Stomach smooth muscle (tissue), 2 donors: Measurements from ENCODE around the gene IL17B.

Experiments used
- H3K27ac ChIP-seq: one replicate; pipeline ENCODE4 v1.7.0; 2013; ENCODE audit warnings: mild to moderate bottlenecking, low read length, inconsistent platforms
- H3K27me3 ChIP-seq, 2 donors: one replicate each; pipeline ENCODE4 v1.7.0; 2013; ENCODE audit warnings: low read length in 2 of 2; ENCODE audit not compliant: insufficient read depth in 2 of 2, control insufficient read depth in 1 of 2
- H3K36me3 ChIP-seq, 2 donors: one replicate each; pipeline ENCODE4 v1.7.0; 2013; ENCODE audit warnings: low read length in 2 of 2; ENCODE audit not compliant: control insufficient read depth in 2 of 2, insufficient read depth in 2 of 2
- H3K4me1 ChIP-seq: one replicate; pipeline ENCODE4 v1.7.0; 2013; ENCODE audit warnings: low read length; ENCODE audit not compliant: control insufficient read depth, insufficient read depth
- H3K4me3 ChIP-seq, 2 donors: one replicate each; pipeline ENCODE4 v1.7.0; 2013; ENCODE audit warnings: low read length in 2 of 2
- H3K9ac ChIP-seq, 2 donors: one replicate each; pipeline ENCODE4 v1.7.0; 2013; ENCODE audit warnings: low read length in 2 of 2, mild to moderate bottlenecking in 1 of 2
- H3K9me3 ChIP-seq, 2 donors: one replicate each; pipeline ENCODE4 v1.7.0; 2013; ENCODE audit warnings: low read length in 2 of 2; ENCODE audit not compliant: control insufficient read depth in 2 of 2
- donor health status: healthy.
- donor health status: Pancreatic carcinoma.

Gene IL17B, protein sequence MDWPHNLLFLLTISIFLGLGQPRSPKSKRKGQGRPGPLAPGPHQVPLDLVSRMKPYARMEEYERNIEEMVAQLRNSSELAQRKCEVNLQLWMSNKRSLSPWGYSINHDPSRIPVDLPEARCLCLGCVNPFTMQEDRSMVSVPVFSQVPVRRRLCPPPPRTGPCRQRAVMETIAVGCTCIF

DNA sequence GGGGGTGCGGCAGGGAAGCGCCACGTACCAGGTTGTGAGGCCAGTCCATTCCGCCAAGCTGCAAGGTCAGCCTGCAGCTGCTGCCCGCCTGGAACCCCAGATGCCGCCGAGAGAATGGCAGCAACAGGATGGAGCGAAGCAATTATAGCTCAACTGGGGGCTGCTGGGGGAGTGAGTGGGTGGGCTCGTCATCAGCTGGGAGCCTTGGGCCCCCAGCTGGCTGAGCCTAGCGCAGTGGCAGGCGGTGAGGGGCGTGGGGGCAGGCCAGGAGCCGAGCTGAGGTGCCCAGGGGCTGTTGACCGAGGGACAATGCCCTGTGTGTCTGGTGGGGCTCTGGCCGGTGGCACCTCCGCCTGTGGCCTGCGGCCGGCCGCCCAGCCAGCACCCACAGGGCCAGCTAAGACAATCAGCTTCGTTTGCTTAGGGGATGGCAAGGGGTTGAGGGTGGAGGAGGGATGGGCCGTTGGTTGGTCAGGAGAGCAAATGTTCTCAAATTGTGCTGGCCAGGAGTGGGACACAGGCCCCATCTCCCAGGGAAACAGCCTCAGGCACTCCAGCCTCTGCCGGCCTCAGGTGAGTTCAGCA is at the start of gene IL17B:
TSS of gene IL17B (minus strand) at position 116 of the 585 bp plus-strand sequence. CDS start at position 49, 67 bp downstream.
- H3K9me3 ChIP-seq, result no peaks in the 10 kb centered on the region
- peak within 1 kb of the TSS; percentile 99 for H3K27ac ChIP-seq
- peaks cover 67% of the 10 kb centered on the region for H3K4me1 ChIP-seq
- H3K27me3 ChIP-seq, result no peaks in the 10 kb centered on the region
- peak within 1 kb of the TSS; percentile 68 to 75 for H3K9ac ChIP-seq
- H3K36me3 ChIP-seq, result no peaks in the 10 kb centered on the region
- peak within 1 kb of the TSS; percentile 13 to 35 for H3K4me3 ChIP-seq

DNA sequence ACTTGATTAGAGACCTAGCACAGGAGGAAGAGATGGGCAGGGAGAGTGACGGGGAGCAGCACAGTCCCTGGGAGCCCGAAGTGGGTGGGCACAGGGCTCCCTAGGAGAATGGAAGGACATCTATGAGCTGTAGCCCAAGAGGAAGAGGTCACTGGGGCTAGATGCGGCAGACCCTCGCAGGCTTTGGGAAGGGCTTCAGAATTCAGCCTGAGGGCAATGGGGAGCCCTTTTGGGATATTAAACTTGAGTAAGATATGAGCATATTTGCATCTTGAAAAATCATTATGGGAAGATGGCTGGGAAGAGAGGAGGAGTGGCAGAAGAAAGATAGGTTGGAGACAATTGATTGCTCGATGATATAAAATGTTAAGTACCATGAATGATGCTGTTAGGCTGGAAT is 48.9 kb upstream of the IL17B start:
- Histone ChIP-seq H3K36me3 (peaks cover 71 to 79% of the 10 kb centered on the region in 2 donors), H3K9me3 (no peaks in the 10 kb centered on the region), H3K27ac (peak overlapping the region; percentile 100), H3K9ac (no peak overlapping the region), H3K4me1 (peaks cover 43% of the 10 kb centered on the region), H3K27me3 (no peaks in the 10 kb centered on the region), H3K4me3 (no peak overlapping the region)

DNA sequence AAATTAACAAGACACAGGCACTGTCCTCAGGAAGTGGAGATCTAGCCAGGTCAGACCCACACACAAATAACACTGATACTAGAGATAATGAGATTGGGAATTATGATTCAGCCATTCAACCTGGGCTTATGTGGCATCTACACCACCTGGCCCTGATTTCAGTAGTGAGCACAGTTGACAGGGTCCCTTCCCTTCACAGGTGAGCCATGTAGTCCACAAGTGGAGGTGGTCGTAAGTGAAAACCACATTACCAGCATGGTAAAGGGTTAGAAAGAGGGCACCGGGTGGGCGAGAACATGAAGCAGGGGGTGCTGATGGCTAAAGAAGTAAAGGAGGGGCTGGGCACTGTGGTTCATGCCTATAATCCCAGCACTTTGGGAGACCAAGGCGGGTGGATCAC is 48.3 kb upstream of the IL17B start:
- H3K4me3 ChIP-seq, result no peak overlapping the region
- peaks cover 49% of the 10 kb centered on the region for H3K4me1 ChIP-seq

DNA sequence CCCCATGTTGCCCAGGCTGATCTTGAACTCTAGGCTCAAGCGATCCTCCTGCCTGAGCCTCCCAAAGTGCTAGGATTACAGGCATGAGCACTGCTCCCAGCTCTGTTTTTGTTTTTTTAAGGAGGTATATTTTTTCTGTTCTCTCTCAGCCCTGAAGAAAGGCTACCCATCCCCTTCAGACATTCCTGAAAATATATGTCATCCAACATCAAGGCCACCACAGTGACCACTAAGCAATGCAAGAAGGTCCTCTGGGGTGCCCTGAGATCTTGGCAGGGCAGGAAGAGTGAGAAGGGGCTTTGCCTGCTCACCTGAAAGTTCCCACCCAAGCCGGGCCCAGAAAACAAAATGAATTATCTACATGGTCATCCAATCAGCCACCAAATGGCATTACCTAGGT is 47.8 kb upstream of the IL17B start:
- Histone ChIP-seq H3K4me1 (peaks cover 54% of the 10 kb centered on the region), H3K27me3 (no peaks in the 10 kb centered on the region), H3K9ac (peak overlapping the region; percentile 8 to 47), H3K27ac (peak overlapping the region; percentile 100), H3K9me3 (no peaks in the 10 kb centered on the region), H3K36me3 (peaks cover 80 to 87% of the 10 kb centered on the region in 2 donors), H3K4me3 (no peak overlapping the region)

More for the DNA sequence above, 48.3 kb upstream of the IL17B start:
- Histone ChIP-seq H3K9me3 (no peaks in the 10 kb centered on the region), H3K36me3 (peaks cover 76 to 83% of the 10 kb centered on the region in 2 donors), H3K27me3 (no peaks in the 10 kb centered on the region), H3K9ac (peak overlapping the region; percentile 8 to 47), H3K27ac (peak overlapping the region; percentile 100)

DNA sequence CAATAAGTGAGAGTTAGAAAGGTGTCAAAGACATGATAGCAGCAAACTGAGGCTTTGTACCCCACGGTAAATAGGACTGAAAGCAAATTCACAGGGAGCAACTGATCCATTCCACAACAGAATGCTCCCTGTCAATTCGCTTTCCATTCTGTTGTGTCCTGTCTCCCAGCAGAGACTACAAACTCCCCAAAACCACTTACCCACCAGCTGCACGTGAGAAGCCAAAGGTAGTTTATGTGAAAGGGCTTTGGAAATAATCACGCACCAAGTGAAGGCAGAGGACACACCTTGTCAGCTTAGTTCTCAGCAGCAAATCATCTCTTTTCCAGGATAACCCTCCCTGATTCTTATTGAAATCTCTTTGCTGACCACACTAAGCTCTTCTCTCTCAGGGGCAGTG is 46.6 kb upstream of the IL17B start:
- Histone ChIP-seq H3K4me1 (peaks cover 63% of the 10 kb centered on the region), H3K36me3 (peaks cover 88 to 92% of the 10 kb centered on the region in 2 donors), H3K27me3 (no peaks in the 10 kb centered on the region), H3K27ac (peak overlapping the region; percentile 100), H3K9ac (peak overlapping the region in 1 of 2 donors; percentile 51), H3K9me3 (no peaks in the 10 kb centered on the region), H3K4me3 (peak overlapping the region in 1 of 2 donors; percentile 8)

DNA sequence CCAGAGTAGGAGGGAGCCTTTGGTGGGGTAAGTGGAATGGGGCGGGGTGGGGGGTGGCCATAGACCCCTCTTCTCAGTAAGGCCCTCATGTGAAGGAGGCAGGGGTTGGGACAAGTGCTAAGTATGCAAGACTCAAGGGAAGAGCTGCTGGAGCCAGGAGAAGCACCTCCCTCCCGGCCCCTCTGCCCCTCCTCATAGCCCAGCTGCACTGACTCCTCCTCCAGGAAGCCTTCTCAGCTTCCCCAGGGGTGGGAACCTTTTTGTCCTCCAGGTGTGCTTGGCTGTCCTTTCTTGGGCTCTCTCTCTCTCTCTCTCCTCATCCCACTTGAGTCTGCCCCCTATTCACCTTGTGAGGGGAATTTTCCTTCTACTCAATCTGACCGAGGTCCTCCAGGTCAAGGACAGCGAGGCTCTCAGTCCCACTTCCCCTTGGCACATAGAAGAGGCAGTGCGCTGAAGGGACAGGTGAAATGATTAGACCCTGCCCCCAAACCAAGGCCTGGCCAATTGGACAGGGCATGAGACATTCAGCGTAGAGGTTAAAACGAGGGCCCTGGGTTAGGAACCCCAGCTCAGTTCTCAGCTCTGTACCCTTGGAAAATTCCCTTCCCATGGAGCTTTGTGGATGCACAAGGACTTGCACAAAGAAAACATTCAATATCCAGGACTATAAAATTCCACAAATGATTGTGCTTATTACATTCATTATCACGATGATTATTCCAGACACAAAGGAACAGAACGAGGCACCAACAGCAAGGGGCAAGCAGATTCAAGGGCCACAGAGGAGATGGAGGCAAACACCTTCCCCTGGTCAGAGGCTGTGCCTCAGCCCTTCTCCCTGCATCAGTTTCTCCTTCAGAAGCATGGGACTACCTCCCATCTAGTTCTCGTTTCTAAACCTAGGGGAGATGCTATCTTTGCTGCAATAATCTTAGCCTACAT is 45.6 kb upstream of the IL17B start:
- H3K36me3 ChIP-seq, result peaks cover 88 to 92% of the 10 kb centered on the region in 2 donors
- H3K9ac ChIP-seq, result peak overlapping the region; percentile 36 to 39
- peak overlapping the region; percentile 100 for H3K27ac ChIP-seq
- no peaks in the 10 kb centered on the region for H3K9me3 ChIP-seq
- H3K4me1 ChIP-seq, result peaks cover 65% of the 10 kb centered on the region
- no peaks in the 10 kb centered on the region for H3K27me3 ChIP-seq
- peak overlapping the region in 1 of 2 donors; percentile 44 for H3K4me3 ChIP-seq

DNA sequence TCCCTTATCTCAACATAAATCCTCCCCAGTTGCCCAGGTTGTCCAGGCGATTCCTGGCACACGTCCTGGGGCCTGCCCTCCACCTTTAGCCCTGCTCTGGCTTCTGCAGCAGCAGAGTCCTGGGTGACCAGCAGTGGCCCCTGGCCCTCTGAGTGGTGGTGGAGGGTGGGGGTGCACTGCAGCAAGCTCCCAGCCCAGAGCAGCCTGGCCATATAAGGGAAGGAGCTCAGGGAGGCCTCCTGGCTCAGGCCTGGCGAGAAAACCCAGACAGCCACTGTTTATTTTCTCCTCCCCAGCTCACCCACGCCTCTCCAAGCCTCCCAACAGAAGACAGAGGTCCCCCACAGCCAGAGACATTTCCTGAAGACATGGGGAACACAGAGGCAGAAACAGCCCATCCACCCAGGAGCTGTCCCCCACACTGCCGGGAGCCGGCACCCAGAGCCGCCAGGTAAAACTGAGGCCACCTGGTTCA is 44.7 kb upstream of the IL17B start:
- peaks cover 71% of the 10 kb centered on the region for H3K4me1 ChIP-seq
- no peaks in the 10 kb centered on the region for H3K9me3 ChIP-seq
- peak overlapping the region; percentile 100 for H3K27ac ChIP-seq
- peak overlapping the region in 1 of 2 donors; percentile 44 for H3K4me3 ChIP-seq
- H3K27me3 ChIP-seq, result no peaks in the 10 kb centered on the region
- H3K36me3 ChIP-seq, result peaks cover 89 to 93% of the 10 kb centered on the region in 2 donors
- peak overlapping the region; percentile 39 to 62 for H3K9ac ChIP-seq

DNA sequence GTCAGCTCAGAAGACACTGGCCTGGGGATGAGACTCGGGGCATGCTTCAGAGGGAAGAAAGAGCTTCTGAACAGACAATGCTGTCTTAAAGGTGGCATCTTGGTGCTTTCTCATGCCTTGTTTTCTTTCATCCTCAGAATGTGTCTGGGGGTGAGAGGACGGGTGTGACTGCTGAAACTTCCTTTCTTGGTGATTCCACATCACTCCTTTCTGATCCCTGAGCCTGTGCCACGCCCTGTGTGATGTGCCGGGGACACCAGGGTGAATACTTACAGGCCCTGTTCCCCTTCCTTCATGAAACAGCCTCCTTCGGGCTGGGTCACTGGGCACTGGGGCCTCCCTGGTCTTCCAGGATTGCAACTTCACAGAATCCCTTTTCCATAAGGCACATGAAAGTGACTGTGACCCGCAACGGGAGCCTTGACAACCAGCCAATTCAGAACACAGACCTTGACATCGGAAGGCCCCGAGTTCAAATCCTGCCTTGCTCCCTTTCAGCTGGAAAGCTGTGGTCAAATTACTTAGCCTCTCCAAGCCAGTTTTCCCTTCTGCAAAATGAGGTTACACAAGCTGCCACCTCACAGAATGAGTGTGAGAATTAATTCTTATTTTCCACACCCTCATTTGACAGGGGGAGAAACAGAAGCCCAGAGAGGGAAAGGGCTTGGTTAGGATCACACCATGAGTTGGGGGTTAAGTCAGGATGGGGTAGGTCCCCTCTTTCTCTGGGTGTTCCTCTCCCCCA is 44.1 kb upstream of the IL17B start:
- H3K4me1 ChIP-seq, result peaks cover 71% of the 10 kb centered on the region
- no peaks in the 10 kb centered on the region for H3K9me3 ChIP-seq
- H3K9ac ChIP-seq, result peak overlapping the region; percentile 39 to 62
- peaks cover 86 to 93% of the 10 kb centered on the region in 2 donors for H3K36me3 ChIP-seq
- no peaks in the 10 kb centered on the region for H3K27me3 ChIP-seq
- H3K27ac ChIP-seq, result peak overlapping the region; percentile 100
- peak overlapping the region in 1 of 2 donors; percentile 35 for H3K4me3 ChIP-seq

DNA sequence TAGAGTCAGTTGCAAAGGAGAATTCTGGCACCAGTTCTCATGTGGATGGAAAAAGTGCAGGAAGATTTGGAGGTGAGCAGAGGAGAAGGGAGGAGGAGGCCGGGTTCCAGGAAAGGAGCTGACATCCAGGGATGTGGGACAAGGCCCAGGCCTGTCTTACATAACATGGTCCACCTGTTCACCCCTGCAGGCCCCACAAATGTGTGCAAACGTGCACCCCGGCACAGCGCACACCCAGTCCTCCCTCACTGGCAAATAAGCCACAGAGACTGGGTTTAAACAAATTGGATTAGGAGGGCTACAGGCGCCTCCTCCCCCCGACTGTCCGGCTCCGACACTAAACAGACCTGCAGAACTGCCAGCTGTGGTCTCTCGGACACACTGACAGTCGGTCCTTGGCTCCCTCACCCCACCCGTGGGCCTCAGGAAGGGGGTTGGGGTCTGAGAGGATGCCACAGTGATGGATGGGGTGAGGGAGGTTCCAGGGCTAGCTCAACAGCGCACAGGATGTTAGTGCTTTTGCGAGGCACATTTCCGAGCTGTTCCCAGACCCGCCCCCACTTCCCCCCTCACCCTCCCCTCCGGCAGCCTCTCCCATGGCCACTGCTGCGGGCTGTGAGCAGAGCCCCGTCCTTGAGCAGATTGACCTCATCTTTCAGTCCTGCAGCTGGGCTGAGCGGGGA is 43.4 kb upstream of the IL17B start:
- Histone ChIP-seq H3K4me1 (peaks cover 78% of the 10 kb centered on the region), H3K36me3 (peaks cover 89 to 93% of the 10 kb centered on the region in 2 donors), H3K27me3 (no peaks in the 10 kb centered on the region), H3K9me3 (no peaks in the 10 kb centered on the region), H3K4me3 (peak overlapping the region in 1 of 2 donors; percentile 100), H3K27ac (peak overlapping the region; percentile 100), H3K9ac (peak overlapping the region; percentile 44 to 68)
